Adipocyte (in vitro differentiated cells): Measurements from ENCODE around the gene CRACDL.

Experiments used
- DNase-seq: peaks from one replicate; pipeline ENCODE4 v3.0.0-alpha.2; 2015; ENCODE audit warnings: low read depth
- H3K27me3 ChIP-seq: replicated peaks from 2 replicates; pipeline ENCODE4 v1.7.0; 2013; ENCODE audit warnings: mild to moderate bottlenecking, low read length, moderate library complexity; ENCODE audit not compliant: control insufficient read depth, insufficient read depth
- H3K36me3 ChIP-seq: 2 replicates; pipeline ENCODE4 v1.7.0; 2013; ENCODE audit warnings: low read length, mild to moderate bottlenecking, moderate library complexity; ENCODE audit not compliant: control insufficient read depth, insufficient read depth, severe bottlenecking
- H3K4me1 ChIP-seq: 2 replicates; pipeline ENCODE4 v1.7.0; 2013; ENCODE audit warnings: mild to moderate bottlenecking, low read length, moderate library complexity; ENCODE audit not compliant: control insufficient read depth, insufficient read depth
- H3K4me3 ChIP-seq: 2 replicates; pipeline ENCODE4 v1.7.0; 2013; ENCODE audit warnings: mild to moderate bottlenecking, low read length, moderate library complexity
- H3K9ac ChIP-seq: 2 replicates; pipeline ENCODE4 v1.7.0; 2013; ENCODE audit warnings: mild to moderate bottlenecking, low read length, moderate library complexity
- H3K9me3 ChIP-seq: 2 replicates; pipeline ENCODE4 v1.7.0; 2013; ENCODE audit warnings: mild to moderate bottlenecking, low read length, moderate library complexity; ENCODE audit not compliant: control insufficient read depth

Gene CRACDL

GRCh38 chr2:98924038-98924830 is 11.8 kb downstream of the CRACDL start:
- Histone ChIP-seq H3K9ac (no peak overlapping the region), H3K4me3 (no peak overlapping the region), H3K27me3 (peaks cover 14% of the 10 kb centered on the region), H3K36me3 (no peaks in the 10 kb centered on the region), H3K4me1 (no peaks in the 10 kb centered on the region), H3K9me3 (peaks cover 4% of the 10 kb centered on the region)
- DNase-seq: no peak

- Histone ChIP-seq H3K4me1 (no peaks in the 10 kb centered on the region), H3K27me3 (peaks cover 14% of the 10 kb centered on the region), H3K36me3 (no peaks in the 10 kb centered on the region), H3K4me3 (no peak overlapping the region), H3K9me3 (peaks cover 4% of the 10 kb centered on the region), H3K9ac (no peak overlapping the region)
- no peak for DNase-seq
Measured at GRCh38 chr2:98923244-98923940, 12.6 kb downstream of the CRACDL start.

- Histone ChIP-seq H3K9me3 (peaks cover 4% of the 10 kb centered on the region), H3K36me3 (no peaks in the 10 kb centered on the region), H3K4me1 (peaks cover 15% of the 10 kb centered on the region), H3K9ac (no peak overlapping the region), H3K4me3 (no peak overlapping the region), H3K27me3 (peaks cover 14% of the 10 kb centered on the region)
- DNase-seq: no peak
Measured at GRCh38 chr2:98921062-98921461, 15.0 kb downstream of the CRACDL start.

- Histone ChIP-seq H3K4me1 (peaks cover 31% of the 10 kb centered on the region), H3K36me3 (no peaks in the 10 kb centered on the region), H3K9me3 (no peaks in the 10 kb centered on the region), H3K27me3 (peaks cover 11% of the 10 kb centered on the region), H3K4me3 (no peak overlapping the region), H3K9ac (no peak overlapping the region)
- peak; percentile 83 for DNase-seq
Measured at GRCh38 chr2:98917031-98917471, 19.0 kb downstream of the CRACDL start.

- Histone ChIP-seq H3K4me1 (peaks cover 38% of the 10 kb centered on the region), H3K9ac (no peak overlapping the region), H3K4me3 (no peak overlapping the region), H3K9me3 (no peaks in the 10 kb centered on the region), H3K36me3 (no peaks in the 10 kb centered on the region), H3K27me3 (peaks cover 2% of the 10 kb centered on the region)
- DNase-seq: peak; percentile 20
Measured at GRCh38 chr2:98915751-98916358, 20.2 kb downstream of the CRACDL start.

- H3K9me3 ChIP-seq: no peaks in the 10 kb centered on the region
- H3K4me1 ChIP-seq: peaks cover 39% of the 10 kb centered on the region
- no peak overlapping the region for H3K9ac ChIP-seq
- H3K27me3 ChIP-seq: no peaks in the 10 kb centered on the region
- H3K36me3 ChIP-seq: no peaks in the 10 kb centered on the region
- DNase-seq: no peak
- H3K4me3 ChIP-seq: no peak overlapping the region
Measured at GRCh38 chr2:98914713-98915580, 21.1 kb downstream of the CRACDL start.

- Histone ChIP-seq H3K4me3 (no peak overlapping the region), H3K27me3 (no peaks in the 10 kb centered on the region), H3K4me1 (peaks cover 47% of the 10 kb centered on the region), H3K9ac (no peak overlapping the region), H3K9me3 (no peaks in the 10 kb centered on the region), H3K36me3 (no peaks in the 10 kb centered on the region)
- no peak for DNase-seq
Measured at GRCh38 chr2:98913916-98914712, 21.9 kb downstream of the CRACDL start.

- peaks cover 56% of the 10 kb centered on the region for H3K4me1 ChIP-seq
Measured at GRCh38 chr2:98912957-98913915, 22.8 kb downstream of the CRACDL start.

GRCh38 chr2:98912221-98912851 is 23.7 kb downstream of the CRACDL start:
- Histone ChIP-seq H3K36me3 (no peaks in the 10 kb centered on the region), H3K27me3 (peaks cover 3% of the 10 kb centered on the region), H3K9me3 (no peaks in the 10 kb centered on the region), H3K4me3 (no peak overlapping the region), H3K9ac (no peak overlapping the region), H3K4me1 (peaks cover 54% of the 10 kb centered on the region)
- peak; percentile 93 for DNase-seq

More at GRCh38 chr2:98912957-98913915, 22.8 kb downstream of the CRACDL start:
- DNase-seq: no peak
- no peaks in the 10 kb centered on the region for H3K9me3 ChIP-seq
- no peaks in the 10 kb centered on the region for H3K27me3 ChIP-seq
- no peak overlapping the region for H3K4me3 ChIP-seq
- H3K9ac ChIP-seq: no peak overlapping the region
- H3K36me3 ChIP-seq: no peaks in the 10 kb centered on the region
